Transverse colon (tissue), 4 donors: ENCODE results near the gene PRSS56.

Experiments
- POLR2A ChIP-seq: fragments of 450-650 bp; IDR thresholded peaks from one replicate; pipeline ENCODE4 v1.6.1; 2016; ENCODE audit warnings: antibody characterized with exemption, mild to moderate bottlenecking, moderate library complexity
- POLR2AphosphoS5 ChIP-seq, 3 donors: sonication (generic); formaldehyde crosslinking; IDR thresholded peaks; one replicate each; pipeline ENCODE4 v1.6.1; 2016; ENCODE audit warnings: antibody characterized with exemption in 3 of 3
- TF ChIP-seq, protein P1 (sequence below), 5 experiments: fragments of 200-600 bp in 3 of 5; fragments of 450-650 bp in 2 of 5; sonication (generic) in 3 of 5; IDR thresholded peaks; 1 replicate in 2 of 5; 2 replicates in 3 of 5; pipeline ENCODE4 v1.5.1; 2016 to 2017; ENCODE audit warnings: antibody characterized with exemption in 5 of 5, inconsistent platforms in 3 of 5, mild to moderate bottlenecking in 2 of 5, moderate library complexity in 1 of 5

- TF ChIP-seq, protein P1, sequence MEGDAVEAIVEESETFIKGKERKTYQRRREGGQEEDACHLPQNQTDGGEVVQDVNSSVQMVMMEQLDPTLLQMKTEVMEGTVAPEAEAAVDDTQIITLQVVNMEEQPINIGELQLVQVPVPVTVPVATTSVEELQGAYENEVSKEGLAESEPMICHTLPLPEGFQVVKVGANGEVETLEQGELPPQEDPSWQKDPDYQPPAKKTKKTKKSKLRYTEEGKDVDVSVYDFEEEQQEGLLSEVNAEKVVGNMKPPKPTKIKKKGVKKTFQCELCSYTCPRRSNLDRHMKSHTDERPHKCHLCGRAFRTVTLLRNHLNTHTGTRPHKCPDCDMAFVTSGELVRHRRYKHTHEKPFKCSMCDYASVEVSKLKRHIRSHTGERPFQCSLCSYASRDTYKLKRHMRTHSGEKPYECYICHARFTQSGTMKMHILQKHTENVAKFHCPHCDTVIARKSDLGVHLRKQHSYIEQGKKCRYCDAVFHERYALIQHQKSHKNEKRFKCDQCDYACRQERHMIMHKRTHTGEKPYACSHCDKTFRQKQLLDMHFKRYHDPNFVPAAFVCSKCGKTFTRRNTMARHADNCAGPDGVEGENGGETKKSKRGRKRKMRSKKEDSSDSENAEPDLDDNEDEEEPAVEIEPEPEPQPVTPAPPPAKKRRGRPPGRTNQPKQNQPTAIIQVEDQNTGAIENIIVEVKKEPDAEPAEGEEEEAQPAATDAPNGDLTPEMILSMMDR (IDR thresholded peaks at IDR 0.05), result no peak
- TF ChIP-seq POLR2A, result no peak
- no peak for TF ChIP-seq POLR2AphosphoS5 (IDR thresholded peaks at IDR 0.05)
Measured at GRCh38 chr2:232538671-232539070, 18.5 kb downstream of the PRSS56 start.
